Activated T-cell treated with anti-CD3 and anti-CD28 coated beads, Interleukin-2, amount 50 U/mL, for 4 hours (primary cell): ENCODE results near the gene FYB2. TPM values are rescaled to one million over a fixed set of nuclear protein-coding genes. Genes with fewer than 3 reads are reported as not detected.

Experiments used
- ATAC-seq, 2 donors: fragments of 200-7000 bp; cut with Tn5 transposase; one replicate each; pipeline ENCODE4 v1.10.0; 2021
- DNase-seq: peaks from one replicate; pipeline ENCODE4 v3.0.0-alpha.2; 2020
- H3K27me3 Mint-ChIP-seq: one replicate; pipeline ENCODE4 v1.8.0; 2021; ENCODE audit warnings: low read depth, mixed read lengths
- H3K36me3 Mint-ChIP-seq: one replicate; pipeline ENCODE4 v1.8.0; 2022; ENCODE audit warnings: mixed read lengths; ENCODE audit not compliant: insufficient read depth
- H3K4me1 Mint-ChIP-seq: one replicate; pipeline ENCODE4 v1.8.0; 2021; ENCODE audit warnings: low read depth, mixed read lengths
- H3K4me3 Mint-ChIP-seq: one replicate; pipeline ENCODE4 v1.8.0; 2021; ENCODE audit warnings: mild to moderate bottlenecking, moderate library complexity, mixed read lengths
- H3K9me3 Mint-ChIP-seq: one replicate; pipeline ENCODE4 v1.8.0; 2021; ENCODE audit warnings: mixed read lengths
- total RNA-seq, 3 donors: library from RNA; stranded (reverse); gene quantifications; one replicate each; pipeline ENCODE4 v1.2.1, GENCODE V29; 2021

FYB2 gene
- total RNA-seq, 3 donors from 2014 or later = not detected

DNA sequence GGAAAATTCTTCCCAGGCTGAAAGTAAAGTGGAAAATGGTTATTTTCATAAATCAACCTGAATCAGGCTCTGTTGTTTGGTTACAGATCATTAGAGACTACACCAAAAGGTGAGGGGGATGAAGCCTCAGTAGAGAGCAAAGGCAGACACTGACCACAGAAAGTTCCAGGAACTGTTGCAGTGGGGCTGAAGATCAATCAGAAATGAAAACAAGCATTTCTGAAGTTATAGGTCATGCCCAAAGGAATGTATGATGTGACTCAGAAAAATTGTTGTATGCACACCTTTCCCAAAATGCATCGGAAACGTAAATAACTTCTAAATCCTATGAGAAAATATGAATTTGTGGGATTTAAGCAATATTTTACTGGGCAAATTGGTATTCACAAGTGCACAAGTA, 63.3 kb downstream of the FYB2 start:
- ATAC-seq (no peak), DNase-seq (no peak)
- H3K27me3 Mint-ChIP-seq = peaks cover 10% of the 10 kb centered on the region
- H3K9me3 Mint-ChIP-seq = no peaks in the 10 kb centered on the region
- no peaks in the 10 kb centered on the region for H3K36me3 Mint-ChIP-seq
- H3K4me3 Mint-ChIP-seq = no peak overlapping the region
- no peaks in the 10 kb centered on the region for H3K4me1 Mint-ChIP-seq

DNA sequence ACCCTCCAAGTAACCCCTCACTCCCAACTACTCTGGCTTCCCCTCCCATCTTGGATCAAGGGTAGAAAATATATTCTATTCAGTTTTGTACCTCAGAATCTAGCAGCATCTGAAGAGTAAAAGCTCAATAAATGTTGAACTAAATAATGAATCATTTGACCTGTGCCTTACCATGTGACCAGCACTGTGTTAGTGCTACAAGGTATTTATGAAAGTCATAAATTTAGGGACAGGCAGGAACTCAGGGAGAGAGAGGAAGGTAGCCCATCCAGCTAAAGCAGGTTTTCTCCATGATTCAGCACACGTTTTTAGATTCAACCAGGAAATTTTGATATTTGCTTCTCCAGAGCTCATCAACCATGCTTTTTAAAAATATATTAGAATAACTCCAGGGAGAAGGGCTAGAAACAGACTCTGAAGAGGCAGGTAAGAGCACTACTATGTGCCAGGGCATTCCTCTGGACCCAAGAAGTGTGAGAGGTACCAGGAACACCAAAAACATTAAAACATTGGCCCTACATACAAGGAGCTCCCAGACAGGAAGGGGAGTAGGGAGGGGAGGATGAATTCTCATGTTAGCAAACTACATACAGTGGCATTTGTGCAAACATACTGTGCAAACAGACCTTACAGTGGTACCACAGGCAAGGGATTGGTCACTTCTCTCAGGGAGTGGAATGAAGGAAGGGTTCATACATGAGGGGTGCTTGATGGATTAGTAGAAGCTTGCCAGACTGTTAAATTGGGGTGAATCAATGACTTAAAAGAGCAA, 64.3 kb downstream of the FYB2 start:
- Mint-ChIP-seq H3K4me1 (no peaks in the 10 kb centered on the region), H3K4me3 (no peak overlapping the region), H3K36me3 (no peaks in the 10 kb centered on the region), H3K27me3 (peaks cover 10% of the 10 kb centered on the region), H3K9me3 (no peaks in the 10 kb centered on the region)
- no peak for DNase-seq
- ATAC-seq = no peak

GRCh38 chr1:56745231-56745630, 74.0 kb downstream of the FYB2 start:
- no peak for DNase-seq
- Mint-ChIP-seq H3K36me3 (no peaks in the 10 kb centered on the region), H3K4me1 (no peaks in the 10 kb centered on the region), H3K4me3 (no peak overlapping the region), H3K27me3 (no peaks in the 10 kb centered on the region), H3K9me3 (no peaks in the 10 kb centered on the region)
- ATAC-seq = no peak

DNA sequence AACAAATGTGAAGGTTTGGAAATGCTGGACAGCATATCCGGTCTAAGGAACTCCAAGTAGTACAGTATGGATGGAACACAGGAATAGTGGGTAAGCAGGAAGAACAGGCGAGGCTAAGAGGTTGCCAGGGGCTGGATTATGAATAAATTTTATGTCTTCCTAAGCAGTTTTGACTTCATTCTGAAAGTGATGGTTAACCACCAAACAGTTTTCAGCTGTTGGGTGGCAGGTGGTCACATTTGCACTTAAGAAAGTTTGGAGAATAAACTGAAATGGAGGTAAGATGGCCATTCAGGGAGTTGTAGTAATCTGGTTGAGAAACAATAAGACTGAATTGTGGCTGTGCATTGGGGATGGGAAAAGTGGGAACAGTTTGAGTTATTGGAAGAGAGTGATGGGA, 90.2 kb downstream of the FYB2 start:
- no peaks in the 10 kb centered on the region for H3K36me3 Mint-ChIP-seq
- H3K4me3 Mint-ChIP-seq = no peak overlapping the region
- H3K9me3 Mint-ChIP-seq = no peaks in the 10 kb centered on the region
- H3K27me3 Mint-ChIP-seq = peaks cover 20% of the 10 kb centered on the region
- no peaks in the 10 kb centered on the region for H3K4me1 Mint-ChIP-seq
- DNase-seq = no peak
- ATAC-seq = no peak

GRCh38 chr1:56726706-56727105, 92.5 kb downstream of the FYB2 start:
- Mint-ChIP-seq H3K36me3 (no peaks in the 10 kb centered on the region), H3K4me1 (no peaks in the 10 kb centered on the region), H3K4me3 (no peak overlapping the region), H3K27me3 (peaks cover 22% of the 10 kb centered on the region), H3K9me3 (no peaks in the 10 kb centered on the region)
- ATAC-seq = no peak
- DNase-seq = no peak

DNA sequence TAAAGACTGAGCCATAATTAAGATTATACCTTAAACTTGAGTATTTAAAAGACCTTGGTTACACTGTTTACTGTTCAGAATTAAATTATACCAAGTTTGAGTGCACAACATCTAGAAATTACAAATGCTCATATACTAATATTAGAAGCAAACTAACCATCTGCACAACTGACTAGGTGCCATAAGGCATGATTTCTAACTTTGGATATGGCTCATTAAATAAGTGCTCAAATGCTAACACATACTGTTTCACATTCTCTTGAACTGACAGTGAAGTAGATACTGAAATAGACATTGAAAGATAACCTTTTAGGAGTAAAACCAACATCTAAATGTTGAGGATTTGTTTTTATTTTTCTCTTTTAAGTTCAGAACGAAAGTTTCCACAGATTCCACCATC, 100.0 kb downstream of the FYB2 start:
- Mint-ChIP-seq H3K4me1 (no peaks in the 10 kb centered on the region), H3K27me3 (peaks cover 4% of the 10 kb centered on the region), H3K4me3 (no peak overlapping the region), H3K36me3 (no peaks in the 10 kb centered on the region), H3K9me3 (no peaks in the 10 kb centered on the region)
- DNase-seq (no peak), ATAC-seq (no peak)

- ATAC-seq (no peak), DNase-seq (no peak)
- no peaks in the 10 kb centered on the region for H3K4me1 Mint-ChIP-seq
- no peaks in the 10 kb centered on the region for H3K36me3 Mint-ChIP-seq
- no peak overlapping the region for H3K4me3 Mint-ChIP-seq
- H3K9me3 Mint-ChIP-seq = no peaks in the 10 kb centered on the region
- H3K27me3 Mint-ChIP-seq = peaks cover 6% of the 10 kb centered on the region
These were observed 104.0 kb downstream of the FYB2 start for GRCh38 chr1:56715156-56715555.

DNA sequence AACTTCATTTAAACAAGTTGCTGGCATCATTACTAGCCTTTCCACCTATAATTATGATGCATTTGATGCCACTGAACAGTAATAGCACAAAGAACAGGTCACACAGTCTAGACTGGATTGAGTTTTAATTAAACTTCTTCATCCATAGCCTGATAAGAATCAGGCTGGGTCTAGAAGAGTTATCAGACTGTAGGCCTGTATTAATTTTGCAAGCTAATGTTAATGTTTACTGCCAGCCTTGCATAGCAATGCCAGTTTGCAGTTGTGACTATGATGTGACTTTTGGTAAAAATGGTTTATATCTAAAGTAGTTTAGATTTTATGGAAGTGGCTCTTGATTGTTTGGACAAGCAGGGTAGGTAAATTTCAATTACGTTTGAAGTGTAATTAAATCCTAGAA, 106.1 kb downstream of the FYB2 start:
- Mint-ChIP-seq H3K9me3 (no peaks in the 10 kb centered on the region), H3K27me3 (peaks cover 13% of the 10 kb centered on the region), H3K36me3 (no peaks in the 10 kb centered on the region), H3K4me1 (no peaks in the 10 kb centered on the region), H3K4me3 (no peak overlapping the region)
- ATAC-seq (no peak), DNase-seq (no peak)

DNA sequence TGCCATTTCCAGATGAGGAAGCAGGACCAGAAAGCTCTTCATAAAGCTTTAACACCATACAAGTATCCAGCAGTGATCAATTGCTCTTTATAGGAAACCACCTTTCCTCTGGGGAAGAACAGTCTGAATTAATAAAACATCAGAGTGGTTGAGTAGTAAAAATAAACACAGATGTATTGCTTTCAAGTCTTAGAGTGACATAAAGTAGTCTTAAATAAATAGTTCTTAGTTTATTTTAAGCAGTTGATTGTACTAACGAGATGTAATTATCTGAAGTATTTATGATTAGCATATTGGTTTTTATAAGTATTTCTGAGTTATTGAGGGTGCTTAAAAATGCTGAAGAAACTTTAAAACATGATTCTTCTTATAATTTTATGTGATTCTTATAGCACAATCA, 107.1 kb downstream of the FYB2 start:
- H3K36me3 Mint-ChIP-seq = no peaks in the 10 kb centered on the region
- H3K4me1 Mint-ChIP-seq = no peaks in the 10 kb centered on the region
- DNase-seq (no peak), ATAC-seq (no peak)
- H3K27me3 Mint-ChIP-seq = peaks cover 14% of the 10 kb centered on the region
- H3K4me3 Mint-ChIP-seq = no peak overlapping the region
- H3K9me3 Mint-ChIP-seq = no peaks in the 10 kb centered on the region

DNA sequence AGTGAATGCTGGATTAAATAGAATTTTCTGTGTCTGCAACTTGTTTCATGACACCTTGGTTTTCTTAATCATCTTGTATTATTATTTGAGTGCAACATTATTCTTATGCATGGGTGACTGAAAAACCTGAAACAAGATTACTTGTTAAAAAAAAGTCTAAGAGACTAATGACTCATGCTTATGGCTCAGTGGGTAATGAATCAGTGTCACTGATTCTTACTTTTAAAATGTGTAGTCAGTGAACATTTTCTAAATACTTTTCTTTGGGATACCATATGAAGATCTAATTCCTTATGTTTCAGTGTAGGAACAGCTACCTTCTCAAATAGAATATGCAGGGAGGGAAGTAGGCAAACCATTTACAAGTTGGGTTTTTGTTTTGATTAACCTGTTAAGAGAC, 108.6 kb downstream of the FYB2 start:
- ATAC-seq (no peak), DNase-seq (no peak)
- Mint-ChIP-seq H3K9me3 (no peaks in the 10 kb centered on the region), H3K27me3 (peaks cover 16% of the 10 kb centered on the region), H3K4me3 (no peak overlapping the region), H3K4me1 (no peaks in the 10 kb centered on the region), H3K36me3 (no peaks in the 10 kb centered on the region)

GRCh38 chr1:56709995-56710394, 109.2 kb downstream of the FYB2 start:
- Mint-ChIP-seq H3K4me3 (no peak overlapping the region), H3K9me3 (no peaks in the 10 kb centered on the region), H3K36me3 (no peaks in the 10 kb centered on the region), H3K27me3 (peaks cover 16% of the 10 kb centered on the region), H3K4me1 (no peaks in the 10 kb centered on the region)
- ATAC-seq = no peak
- DNase-seq = no peak

DNA sequence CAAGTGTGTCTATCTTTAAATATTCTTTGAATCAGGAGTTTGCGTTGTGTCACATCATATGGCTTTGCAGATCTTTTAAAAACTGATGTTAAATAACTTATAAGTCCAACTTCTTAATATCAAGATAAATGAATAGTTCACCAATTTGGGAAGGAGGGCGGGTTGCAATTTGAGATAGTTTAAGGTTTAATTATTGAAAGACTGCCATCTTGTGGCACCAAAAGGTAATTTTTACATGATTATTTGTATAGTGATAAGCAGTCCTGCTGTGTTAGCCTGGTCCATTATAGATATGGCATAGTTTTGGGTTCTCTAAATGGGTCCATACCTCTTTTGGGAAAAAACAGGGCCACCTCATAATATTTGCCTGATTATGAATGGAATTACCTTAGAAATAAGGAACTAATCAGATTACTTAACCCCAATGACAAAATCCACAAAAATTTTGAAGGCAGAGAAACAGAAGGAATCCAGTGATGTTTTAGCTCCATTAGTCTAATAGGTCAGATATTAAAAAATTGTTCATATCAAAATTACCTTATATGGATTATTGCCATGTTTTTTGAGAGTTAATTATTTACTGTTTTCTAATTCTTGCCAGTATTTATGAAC, 109.8 kb downstream of the FYB2 start:
- ATAC-seq = no peak

GRCh38 chr1:56707379-56707778, 111.8 kb downstream of the FYB2 start:
- Mint-ChIP-seq H3K4me1 (no peaks in the 10 kb centered on the region), H3K36me3 (no peaks in the 10 kb centered on the region), H3K27me3 (peaks cover 16% of the 10 kb centered on the region), H3K9me3 (peaks cover 6% of the 10 kb centered on the region), H3K4me3 (no peak overlapping the region)
- DNase-seq (no peak), ATAC-seq (no peak)

More for the DNA sequence above, 109.8 kb downstream of the FYB2 start:
- no peaks in the 10 kb centered on the region for H3K36me3 Mint-ChIP-seq
- H3K4me1 Mint-ChIP-seq = no peaks in the 10 kb centered on the region
- no peaks in the 10 kb centered on the region for H3K9me3 Mint-ChIP-seq
- no peak overlapping the region for H3K4me3 Mint-ChIP-seq
- no peak for DNase-seq
- H3K27me3 Mint-ChIP-seq = peaks cover 16% of the 10 kb centered on the region

DNA sequence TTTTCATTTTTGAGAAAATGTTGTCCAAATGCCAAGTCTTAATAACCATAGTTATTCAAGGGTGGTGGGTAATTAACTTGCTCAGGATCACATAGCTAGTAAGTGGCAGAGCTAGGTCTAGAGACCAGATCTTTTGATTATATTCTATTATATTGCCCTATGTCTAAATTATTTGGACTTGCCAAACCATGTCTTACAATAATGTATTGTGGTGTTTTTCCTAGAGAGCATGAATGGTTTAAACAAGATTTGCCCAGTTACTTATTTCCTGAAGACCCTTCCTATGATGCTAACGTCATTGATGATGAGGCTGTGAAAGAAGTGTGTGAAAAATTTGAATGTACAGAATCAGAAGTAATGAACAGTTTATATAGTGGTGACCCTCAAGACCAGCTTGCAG, 115.5 kb downstream of the FYB2 start:
- DNase-seq (no peak), ATAC-seq (no peak)
- Mint-ChIP-seq H3K4me3 (no peak overlapping the region), H3K27me3 (peaks cover 7% of the 10 kb centered on the region), H3K4me1 (no peaks in the 10 kb centered on the region), H3K9me3 (peaks cover 13% of the 10 kb centered on the region), H3K36me3 (no peaks in the 10 kb centered on the region)

GRCh38 chr1:56696663-56697062, 122.5 kb downstream of the FYB2 start:
- ATAC-seq (no peak), DNase-seq (no peak)
- Mint-ChIP-seq H3K4me3 (no peak overlapping the region), H3K4me1 (no peaks in the 10 kb centered on the region), H3K36me3 (no peaks in the 10 kb centered on the region), H3K27me3 (peaks cover 2% of the 10 kb centered on the region), H3K9me3 (peaks cover 5% of the 10 kb centered on the region)
